Activated CD8-positive, alpha-beta memory T cell treated with anti-CD3 and anti-CD28 coated beads for 1 hour (primary cell): Measurements from ENCODE around the gene SERPINE1.
"Not testable (repeated sequence)": the region's sequence is repeated elsewhere in the genome, so short reads cannot be mapped to it uniquely, and the experiment has no call there.

Experiments
- DNase-seq, 2 donors: peaks; one replicate each; pipeline ENCODE4 v3.0.0-alpha.2; 2020; ENCODE audit warnings: low read depth in 1 of 2; ENCODE audit errors: extremely low read depth in 1 of 2

SERPINE1 gene

GRCh38 chr7:101121991-101122932, 4.6 kb upstream of the SERPINE1 start:
- no peak for DNase-seq

- DNase-seq: no peak
These were observed 3.8 kb upstream of the SERPINE1 start for GRCh38 chr7:101122933-101123702.

- no peak for DNase-seq
These were observed 3.2 kb upstream of the SERPINE1 start for GRCh38 chr7:101123703-101124068.

GRCh38 chr7:101124376-101125056, 2.4 kb upstream of the SERPINE1 start:
- no peak for DNase-seq

GRCh38 chr7:101125989-101126650, 784 bp upstream of the SERPINE1 start:
- DNase-seq: no peak

- no peak for DNase-seq
These were observed 646 bp downstream of the SERPINE1 start for GRCh38 chr7:101127460-101128039.

GRCh38 chr7:101128040-101128834, 1.3 kb downstream of the SERPINE1 start:
- no peak for DNase-seq

- no peak for DNase-seq
These were observed 2.8 kb downstream of the SERPINE1 start for GRCh38 chr7:101129603-101130117.

- not testable (repeated sequence) for DNase-seq
These were observed 6.0 kb downstream of the SERPINE1 start for GRCh38 chr7:101132626-101133600.

- DNase-seq: no peak
These were observed 6.9 kb downstream of the SERPINE1 start for GRCh38 chr7:101133621-101134398.

- no peak for DNase-seq
These were observed 7.6 kb downstream of the SERPINE1 start for GRCh38 chr7:101134399-101134980.

GRCh38 chr7:101137651-101138212, 10.8 kb downstream of the SERPINE1 start:
- no peak for DNase-seq

GRCh38 chr7:101138213-101138870, 11.4 kb downstream of the SERPINE1 start:
- DNase-seq: peak; percentile 69 to 71

GRCh38 chr7:101140339-101140699, 13.4 kb downstream of the SERPINE1 start:
- no peak for DNase-seq

- no peak for DNase-seq
These were observed 14.0 kb downstream of the SERPINE1 start for GRCh38 chr7:101140746-101141382.
